GM18907 (cell line): ENCODE results near the gene EPHA8.

ENCODE experiments used
- ATAC-seq: cut with Tn5 transposase; IDR thresholded peaks from one replicate; pipeline ENCODE4 v1.9.1; 2021; ENCODE audit warnings: mild to moderate bottlenecking, moderate library complexity; ENCODE audit not compliant: unreplicated experiment

Gene EPHA8

DNA sequence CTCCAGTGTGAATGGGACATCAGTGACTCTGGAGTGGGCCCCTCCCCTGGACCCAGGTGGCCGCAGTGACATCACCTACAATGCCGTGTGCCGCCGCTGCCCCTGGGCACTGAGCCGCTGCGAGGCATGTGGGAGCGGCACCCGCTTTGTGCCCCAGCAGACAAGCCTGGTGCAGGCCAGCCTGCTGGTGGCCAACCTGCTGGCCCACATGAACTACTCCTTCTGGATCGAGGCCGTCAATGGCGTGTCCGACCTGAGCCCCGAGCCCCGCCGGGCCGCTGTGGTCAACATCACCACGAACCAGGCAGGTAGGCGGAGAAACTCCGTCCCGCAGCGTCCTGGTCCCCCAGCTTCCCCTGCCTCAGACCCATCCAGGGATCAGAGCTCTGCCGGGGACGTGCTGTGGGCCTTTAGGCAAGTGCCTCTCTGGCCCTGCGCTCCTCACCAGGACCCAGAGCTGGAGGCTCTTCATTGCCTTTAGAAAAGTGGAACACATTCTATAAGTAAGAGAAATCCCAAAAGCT is 25.7 kb downstream of the EPHA8 start:
- ATAC-seq, result no peak

DNA sequence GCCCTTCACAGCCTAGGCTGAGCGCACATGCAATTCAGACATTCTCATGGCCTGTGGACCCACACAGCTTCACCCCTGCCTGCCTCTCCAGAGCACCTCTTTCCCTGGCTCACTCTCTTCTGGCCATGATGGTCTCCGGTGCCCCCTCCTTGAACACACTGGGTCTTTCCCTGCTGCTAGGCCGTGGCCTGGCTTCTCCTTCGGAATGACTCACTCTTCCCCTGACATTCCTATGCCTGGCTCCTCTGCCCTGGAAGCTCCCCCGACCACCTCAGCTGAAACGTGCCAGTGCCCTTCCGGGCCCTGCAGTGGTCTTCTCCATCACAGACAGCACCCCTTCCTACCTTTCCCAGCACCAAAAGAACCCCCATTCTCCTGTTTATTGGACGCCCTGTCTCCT is 28.3 kb downstream of the EPHA8 start:
- no peak for ATAC-seq

DNA sequence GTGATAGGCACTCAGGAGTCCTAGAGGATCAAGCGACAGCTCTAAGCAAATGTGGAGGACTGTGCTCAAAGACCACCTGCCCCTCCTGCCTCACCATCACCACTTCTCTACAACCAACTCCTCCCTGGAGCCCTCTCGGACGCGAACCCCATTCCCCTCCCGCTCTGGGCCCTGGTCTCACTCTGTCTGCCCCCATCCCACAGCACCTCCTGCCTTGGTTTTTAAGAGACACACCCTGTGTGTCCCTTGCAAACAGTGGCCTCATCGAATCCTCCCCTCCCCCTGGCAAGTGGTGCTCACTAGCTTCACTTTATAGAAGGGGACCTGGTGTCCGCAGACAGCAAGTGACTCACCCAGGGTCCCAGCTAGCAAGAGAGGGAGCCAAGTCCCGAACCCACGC is 28.8 kb downstream of the EPHA8 start:
- ATAC-seq, result no peak

DNA sequence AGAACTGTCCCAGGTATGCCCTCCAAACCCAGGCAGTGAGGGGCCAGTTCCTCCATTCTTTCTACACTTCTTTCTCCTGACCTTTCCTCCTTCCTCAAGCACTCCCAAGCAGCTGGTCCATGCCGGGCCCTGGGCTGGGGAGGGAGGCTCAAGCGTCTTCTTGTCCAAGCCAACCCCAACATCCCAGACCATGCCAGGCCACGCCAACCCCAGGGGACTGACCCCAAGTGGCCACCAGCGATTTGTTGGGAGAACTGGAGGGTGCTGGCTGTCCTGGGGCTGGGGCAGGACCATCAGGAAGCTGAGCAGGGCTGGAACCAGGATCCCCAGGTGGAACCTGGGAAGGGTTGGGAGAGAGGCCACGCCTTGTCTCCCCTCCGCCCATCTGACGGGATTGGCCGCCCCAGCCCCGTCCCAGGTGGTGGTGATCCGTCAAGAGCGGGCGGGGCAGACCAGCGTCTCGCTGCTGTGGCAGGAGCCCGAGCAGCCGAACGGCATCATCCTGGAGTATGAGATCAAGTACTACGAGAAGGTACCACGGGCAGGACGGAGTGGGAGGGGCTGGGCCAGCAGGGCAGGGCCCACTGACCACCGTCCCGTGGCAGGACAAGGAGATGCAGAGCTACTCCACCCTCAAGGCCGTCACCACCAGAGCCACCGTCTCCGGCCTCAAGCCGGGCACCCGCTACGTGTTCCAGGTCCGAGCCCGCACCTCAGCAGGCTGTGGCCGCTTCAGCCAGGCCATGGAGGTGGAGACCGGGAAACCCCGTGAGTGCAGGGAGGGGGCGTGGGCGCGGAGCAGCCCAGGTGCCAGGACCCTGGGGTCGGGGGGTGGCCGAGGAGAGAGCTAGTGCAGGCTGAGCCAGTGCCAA is 29.9 kb downstream of the EPHA8 start:
- ATAC-seq, result no peak

DNA sequence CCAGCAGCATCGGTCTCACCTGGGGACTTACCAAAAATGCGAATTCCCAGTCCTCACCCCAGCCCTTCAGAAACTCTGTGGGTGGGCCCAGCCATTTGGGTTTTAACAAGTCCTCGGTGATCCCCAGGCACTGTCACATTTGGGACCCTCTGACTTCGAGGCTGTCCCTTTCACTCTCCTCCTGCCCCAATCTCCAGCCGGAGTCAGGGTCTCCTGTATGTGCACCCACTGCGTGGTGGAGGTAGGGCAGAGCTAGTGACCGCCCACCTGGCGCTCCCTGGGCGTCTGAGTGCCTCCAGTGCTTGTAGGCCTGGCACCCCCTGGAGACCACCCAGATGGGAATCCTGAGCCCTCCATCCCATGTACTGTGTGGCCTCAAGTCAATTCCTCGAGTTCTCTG is 31.1 kb downstream of the EPHA8 start:
- no peak for ATAC-seq

DNA sequence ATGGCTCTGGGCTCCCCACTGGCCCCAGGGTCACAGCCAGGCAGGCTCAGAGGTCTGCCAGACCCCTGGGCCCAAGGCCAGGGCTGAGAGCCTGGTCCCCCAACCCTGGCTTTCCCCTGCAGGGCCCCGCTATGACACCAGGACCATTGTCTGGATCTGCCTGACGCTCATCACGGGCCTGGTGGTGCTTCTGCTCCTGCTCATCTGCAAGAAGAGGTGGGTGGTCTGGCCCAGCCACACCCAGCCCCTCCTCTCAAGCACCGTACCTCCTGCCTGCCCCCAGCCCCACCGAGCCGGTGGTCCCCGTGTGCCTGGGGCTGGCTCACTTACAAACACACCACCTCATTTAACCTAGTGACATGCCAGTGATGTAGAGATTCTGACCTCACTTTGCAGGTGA is 31.8 kb downstream of the EPHA8 start:
- ATAC-seq, result no peak

DNA sequence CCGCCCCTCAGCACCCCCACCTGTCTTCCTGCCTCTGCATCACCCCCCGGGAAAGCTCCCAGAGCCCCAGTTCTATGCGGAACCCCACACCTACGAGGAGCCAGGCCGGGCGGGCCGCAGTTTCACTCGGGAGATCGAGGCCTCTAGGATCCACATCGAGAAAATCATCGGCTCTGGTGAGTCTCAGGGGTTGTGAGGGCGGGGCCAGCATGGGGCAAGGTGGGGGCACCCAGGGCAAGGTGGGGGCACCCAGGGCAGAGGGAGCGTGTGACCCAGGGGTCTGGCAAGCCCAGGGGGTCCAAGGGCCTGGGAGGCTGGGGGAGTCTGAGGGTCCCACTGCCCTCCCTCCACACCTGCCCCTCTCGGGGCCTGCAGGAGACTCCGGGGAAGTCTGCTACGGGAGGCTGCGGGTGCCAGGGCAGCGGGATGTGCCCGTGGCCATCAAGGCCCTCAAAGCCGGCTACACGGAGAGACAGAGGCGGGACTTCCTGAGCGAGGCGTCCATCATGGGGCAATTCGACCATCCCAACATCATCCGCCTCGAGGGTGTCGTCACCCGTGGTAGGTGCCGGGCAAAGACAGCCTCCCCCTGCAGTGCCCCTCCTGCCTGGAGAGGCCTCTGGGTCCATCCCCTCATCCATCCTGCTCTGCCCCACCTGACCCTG is 34.1 kb downstream of the EPHA8 start:
- no peak for ATAC-seq

DNA sequence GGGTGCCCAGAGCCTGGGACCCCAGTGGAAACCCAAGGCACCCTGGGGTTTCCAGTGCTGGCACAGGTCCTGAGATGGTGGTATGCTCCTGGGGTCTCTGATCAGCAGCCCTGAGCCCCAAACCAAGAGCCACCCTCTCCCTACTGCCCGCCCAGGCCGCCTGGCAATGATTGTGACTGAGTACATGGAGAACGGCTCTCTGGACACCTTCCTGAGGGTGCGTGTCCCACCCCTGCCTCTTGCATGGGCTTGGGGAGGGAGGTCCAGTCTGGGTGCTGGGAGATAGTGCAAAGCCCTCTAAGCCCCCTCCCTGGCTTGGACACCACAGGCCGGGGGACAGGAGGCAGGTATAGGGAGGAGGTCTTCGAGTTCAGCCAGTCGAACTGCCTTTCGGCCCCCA is 34.7 kb downstream of the EPHA8 start:
- no peak for ATAC-seq

DNA sequence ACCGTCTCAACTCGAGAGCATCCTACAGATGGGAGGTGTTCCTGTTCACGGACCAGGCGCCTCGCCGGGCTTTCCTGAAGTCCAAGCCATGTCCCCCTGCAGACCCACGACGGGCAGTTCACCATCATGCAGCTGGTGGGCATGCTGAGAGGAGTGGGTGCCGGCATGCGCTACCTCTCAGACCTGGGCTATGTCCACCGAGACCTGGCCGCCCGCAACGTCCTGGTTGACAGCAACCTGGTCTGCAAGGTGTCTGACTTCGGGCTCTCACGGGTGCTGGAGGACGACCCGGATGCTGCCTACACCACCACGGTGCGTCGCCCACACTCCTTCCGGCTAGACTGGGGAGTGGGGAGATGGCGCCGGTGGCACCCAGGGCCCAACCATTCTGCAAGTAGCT is 35.4 kb downstream of the EPHA8 start:
- no peak for ATAC-seq

DNA sequence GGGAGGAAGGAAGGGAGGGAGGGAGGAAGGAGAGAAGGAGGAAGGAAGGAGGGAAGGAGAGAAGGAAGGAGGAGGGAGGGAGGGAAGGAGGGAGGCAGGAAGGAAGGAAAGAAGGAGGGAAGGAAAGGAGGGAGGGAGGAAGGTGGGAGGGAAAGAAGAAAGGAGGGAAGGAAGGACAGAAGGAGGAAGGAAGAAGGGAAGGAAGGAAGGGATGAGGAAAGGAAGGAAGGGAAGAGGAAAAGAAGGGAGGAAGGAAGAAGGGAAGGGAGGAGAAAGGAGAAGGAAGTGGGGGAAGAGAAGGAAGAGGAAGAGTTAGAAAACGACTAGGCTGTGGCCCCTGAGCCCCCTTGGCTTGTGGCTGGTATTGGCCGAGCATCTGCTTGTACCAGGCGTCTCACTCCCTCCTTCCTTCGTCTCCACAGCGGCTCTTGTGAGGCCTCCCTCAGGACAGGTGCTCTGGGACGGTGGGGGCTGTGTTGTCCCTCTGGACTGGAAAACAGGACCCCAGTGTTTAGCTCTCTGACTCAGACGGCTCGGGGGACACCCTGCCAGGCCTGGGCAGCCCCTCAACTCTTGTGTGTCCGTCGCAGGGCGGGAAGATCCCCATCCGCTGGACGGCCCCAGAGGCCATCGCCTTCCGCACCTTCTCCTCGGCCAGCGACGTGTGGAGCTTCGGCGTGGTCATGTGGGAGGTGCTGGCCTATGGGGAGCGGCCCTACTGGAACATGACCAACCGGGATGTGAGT is 37.0 kb downstream of the EPHA8 start:
- ATAC-seq, result no peak

DNA sequence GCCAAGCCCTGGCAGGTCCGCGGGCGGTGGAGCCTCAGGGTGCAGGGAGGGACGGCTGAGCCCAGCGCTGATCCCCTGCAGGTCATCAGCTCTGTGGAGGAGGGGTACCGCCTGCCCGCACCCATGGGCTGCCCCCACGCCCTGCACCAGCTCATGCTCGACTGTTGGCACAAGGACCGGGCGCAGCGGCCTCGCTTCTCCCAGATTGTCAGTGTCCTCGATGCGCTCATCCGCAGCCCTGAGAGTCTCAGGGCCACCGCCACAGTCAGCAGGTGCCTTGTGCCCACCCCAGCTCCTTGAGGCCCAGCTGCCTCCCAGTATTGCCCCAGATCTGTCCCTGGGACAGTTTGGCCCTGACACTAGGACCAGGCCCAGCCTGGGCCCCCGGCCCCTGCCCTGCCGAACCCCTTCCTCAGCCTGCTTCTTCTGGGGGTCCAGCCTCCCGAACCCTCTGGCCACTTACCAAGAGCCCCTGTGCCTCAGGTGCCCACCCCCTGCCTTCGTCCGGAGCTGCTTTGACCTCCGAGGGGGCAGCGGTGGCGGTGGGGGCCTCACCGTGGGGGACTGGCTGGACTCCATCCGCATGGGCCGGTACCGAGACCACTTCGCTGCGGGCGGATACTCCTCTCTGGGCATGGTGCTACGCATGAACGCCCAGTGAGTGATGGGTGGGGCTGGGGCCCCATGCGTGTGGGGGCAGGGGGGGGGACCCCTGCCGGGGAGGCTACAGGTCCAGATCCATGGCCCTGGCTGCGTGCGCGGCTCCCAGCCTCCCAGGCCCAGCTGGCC is 37.7 kb downstream of the EPHA8 start:
- ATAC-seq, result no peak

DNA sequence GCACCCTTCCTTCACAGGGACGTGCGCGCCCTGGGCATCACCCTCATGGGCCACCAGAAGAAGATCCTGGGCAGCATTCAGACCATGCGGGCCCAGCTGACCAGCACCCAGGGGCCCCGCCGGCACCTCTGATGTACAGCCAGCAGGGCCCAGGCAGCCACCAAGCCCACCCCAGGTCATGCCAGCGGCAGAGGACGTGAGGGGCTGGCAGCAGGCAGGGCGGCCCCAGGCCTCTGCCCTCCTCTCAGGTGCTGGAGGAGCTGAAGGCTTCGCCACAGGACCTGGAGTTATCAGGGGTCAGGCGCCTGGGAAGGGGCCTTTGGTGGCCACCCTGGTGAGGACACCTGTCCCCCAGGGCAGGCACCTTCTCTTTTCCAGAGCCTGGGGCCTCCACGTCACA is 38.3 kb downstream of the EPHA8 start:
- ATAC-seq, result no peak

DNA sequence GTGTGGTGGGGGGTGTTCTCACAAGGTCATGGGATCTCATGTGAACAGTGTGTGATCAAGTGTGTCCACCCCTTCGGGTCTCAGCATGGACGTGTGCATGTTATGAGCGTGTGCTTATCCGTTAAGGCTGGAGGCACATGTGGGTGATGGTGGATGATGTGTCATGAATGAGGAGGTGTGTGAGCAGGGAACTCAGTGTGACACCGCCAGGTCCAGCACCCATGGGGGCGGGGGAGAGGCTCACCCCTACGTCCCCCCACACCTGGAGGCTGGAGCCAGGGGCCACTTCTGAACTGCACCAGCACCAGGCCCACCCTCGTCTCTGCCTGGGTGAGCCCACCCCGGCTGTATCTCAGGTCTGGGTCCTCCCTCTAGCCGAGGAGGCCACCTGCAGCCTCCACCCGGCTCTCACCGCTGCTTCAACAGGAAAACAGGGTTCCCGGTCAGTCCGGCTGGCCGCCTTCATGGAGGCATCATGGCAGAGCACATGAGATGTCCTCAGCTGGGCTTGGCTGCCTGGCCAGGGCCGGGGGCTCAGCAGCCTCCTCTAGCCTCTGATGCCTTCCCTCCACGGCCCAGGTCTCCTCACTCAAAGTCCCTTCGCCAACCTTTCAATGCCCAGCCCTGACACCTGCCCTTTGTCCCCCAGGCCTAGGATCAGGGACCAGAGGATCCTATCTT is 38.9 kb downstream of the EPHA8 start:
- no peak for ATAC-seq

DNA sequence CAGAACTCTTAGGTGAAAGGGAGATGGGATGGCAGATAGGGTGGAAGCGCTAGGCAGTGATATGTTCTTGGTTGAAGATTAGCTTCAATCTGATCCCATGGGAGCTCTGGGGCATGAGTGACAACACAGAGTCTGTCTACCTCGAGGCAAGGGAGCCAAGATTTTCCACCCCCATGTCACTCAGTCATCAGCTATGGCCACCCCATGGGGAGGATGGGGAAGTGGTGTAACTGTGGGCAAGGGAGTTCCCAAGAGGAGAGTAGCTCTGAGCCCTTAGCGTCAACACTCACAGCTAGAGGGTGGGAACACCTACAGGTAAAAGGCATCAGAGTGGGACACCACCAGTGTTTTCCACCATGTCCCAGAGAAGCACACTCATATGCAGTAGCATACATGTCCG is 42.9 kb downstream of the EPHA8 start:
- no peak for ATAC-seq

DNA sequence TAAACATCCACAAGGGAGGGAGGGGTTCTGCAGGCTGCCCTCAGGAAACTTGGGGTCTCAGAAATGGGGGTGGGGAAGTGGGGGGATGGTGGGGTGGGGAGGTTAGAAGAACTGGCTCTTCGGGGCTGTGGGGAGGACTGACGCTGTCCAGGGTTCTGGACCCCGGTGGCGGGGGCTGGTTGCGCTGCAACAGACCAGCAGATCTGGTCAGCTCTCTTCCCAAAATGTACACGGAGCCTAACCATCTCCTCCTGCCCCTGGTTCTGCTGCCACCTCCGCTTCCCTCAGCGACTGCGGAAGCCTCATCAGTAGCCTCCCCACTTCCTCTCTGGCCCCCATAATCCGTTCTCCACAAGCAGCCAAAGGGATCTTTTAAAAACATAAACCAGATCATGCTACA is 43.9 kb downstream of the EPHA8 start:
- ATAC-seq, result no peak

DNA sequence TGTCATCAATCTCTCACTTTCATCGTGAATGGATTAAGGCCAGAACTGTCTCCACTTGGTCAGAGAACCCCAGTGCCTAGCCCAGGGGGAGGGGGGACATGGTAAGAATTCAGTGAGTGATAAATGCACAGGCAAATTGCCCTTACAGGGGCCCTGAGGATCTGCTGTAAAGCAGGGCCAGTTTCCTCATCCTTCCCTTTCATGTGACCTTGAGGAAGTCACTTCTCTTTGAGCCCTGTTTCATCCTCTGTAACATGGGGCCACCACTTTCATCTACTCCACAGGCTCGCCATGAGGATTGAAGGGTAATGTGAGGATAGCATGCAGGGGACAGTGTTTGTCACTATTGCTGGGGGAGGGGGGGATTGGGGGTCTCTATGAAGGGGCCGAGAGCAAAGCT is 45.1 kb downstream of the EPHA8 start:
- ATAC-seq, result no peak

DNA sequence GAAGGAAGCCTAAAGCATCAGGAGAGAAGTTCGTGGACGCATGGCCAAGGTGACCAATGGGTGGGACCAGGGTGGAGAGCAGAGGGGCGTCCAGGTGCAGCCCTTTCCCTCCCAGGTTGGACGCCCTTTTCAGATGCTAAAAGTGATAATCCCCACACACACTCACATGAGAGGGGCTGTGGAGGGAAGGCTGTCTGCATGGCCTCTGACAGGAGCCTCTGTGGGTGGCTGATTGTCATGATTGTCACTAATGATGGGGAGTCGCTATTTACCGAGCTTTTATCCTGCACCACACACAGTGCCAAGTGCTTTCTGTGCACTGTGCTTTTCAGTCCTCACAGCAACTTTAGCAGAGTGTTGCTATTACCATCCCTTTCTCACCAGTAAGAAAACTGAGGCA is 46.0 kb downstream of the EPHA8 start:
- ATAC-seq, result no peak

DNA sequence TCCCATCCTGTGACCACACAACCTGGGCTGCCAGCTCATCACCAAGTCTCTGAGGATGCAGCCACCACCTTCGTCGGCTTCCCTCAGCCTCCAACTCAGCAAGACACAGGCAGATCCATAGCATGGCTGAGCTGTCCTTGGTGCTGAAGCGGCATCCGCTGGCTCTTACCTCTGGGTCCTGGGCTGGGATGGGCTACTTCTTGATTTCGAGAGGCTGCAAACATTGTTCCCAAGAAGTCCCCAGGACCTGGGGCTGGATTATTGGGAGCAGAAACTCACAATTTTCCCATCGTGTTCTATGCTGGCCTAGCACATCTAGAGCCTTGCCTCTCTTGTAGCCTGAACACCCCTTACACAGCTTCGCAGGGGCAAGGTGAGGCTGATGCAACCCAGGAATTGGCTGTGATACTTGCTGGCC is 48.2 kb downstream of the EPHA8 start:
- ATAC-seq, result no peak

DNA sequence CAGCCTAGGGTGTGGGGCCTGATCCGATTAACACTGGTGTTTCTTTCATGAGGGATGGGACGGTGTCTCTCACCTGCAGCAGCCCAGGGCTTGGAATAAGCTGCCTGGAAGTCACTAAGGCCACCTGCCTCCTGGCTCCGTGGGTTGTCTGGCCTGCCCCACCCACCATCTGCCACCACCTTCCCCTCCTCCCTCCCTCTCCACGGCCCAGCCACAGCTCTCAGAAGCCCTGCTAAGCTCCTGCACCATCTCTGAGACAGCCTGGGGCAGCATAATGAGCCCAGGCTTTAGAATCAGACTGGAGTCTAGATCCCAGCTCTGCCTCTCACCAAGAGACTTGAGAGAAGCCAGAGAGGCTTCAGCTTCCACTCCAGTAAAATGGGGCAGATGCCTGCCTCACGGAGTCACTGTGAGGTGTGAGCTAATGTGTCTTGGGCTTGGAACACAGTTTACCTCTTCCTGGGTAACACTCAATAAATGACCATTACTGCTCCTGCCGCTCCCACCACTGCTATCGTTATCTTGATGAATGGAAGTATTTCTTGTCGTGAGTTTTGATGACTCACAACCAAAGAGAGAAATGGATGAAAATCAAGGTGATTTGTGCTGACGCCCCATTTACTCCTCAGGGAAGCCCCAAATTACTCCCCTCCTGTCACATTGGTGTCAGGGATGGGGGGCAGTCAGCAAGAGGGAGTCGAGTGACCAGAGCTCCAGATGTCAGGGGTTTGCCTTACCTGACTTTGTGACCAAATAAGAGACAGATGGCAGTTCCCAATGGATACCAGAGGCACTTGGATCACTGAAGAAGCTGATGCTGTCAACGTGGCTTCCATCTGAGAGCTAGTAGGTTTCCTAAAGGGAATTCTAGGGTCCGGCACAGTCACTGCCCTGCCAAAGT is 49.6 kb downstream of the EPHA8 start:
- ATAC-seq, result no peak
